ENCODE data around the gene SMIM27. TPM values are rescaled to one million over a fixed set of nuclear protein-coding genes. Genes with fewer than 3 reads are reported as not detected.
A peak's percentile ranks its signal among the peaks of the same experiment; 100 is the strongest.

The SMIM27 gene
- total and polyA plus RNA-seq, 2 of the 13 experiments (the other 11 are each of a cell fraction or from before 2014, with no cell fraction given): 17.9 to 19.0 TPM

DNA sequence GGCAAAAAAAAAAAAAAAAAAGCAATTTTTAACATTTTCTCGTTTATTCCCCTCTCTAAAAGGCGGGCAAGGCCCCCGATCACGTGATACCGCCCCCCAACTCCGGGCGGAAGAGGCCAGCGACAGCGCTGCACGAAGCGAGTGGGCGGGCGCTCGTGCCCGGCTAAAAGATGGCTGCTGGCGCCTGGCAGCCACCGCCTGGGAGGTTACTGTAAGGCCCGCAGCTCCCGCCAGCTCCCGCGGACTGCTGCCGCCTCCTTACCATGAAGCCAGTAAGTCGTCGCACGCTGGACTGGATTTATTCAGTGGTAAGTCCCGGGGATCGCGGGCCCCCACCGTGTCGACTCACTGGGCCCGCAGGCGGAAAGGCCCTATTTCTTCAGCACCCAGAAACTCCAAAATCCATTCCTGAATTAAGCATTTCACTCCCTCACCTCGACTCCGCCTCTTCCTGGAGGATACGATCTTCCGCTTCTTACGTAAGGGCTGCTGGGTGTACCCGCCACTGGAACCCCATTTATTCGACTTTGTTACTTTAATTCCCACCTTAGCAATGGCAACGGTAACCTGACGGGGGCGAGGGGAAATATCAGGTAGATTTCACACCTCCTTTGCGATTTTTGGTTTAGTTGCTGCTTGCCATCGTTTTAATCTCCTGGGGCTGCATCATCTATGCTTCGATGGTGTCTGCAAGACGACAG, at the start of gene SMIM27, which contains the start of gene TOPORS (continued):
- TF ChIP-seq, protein P1, sequence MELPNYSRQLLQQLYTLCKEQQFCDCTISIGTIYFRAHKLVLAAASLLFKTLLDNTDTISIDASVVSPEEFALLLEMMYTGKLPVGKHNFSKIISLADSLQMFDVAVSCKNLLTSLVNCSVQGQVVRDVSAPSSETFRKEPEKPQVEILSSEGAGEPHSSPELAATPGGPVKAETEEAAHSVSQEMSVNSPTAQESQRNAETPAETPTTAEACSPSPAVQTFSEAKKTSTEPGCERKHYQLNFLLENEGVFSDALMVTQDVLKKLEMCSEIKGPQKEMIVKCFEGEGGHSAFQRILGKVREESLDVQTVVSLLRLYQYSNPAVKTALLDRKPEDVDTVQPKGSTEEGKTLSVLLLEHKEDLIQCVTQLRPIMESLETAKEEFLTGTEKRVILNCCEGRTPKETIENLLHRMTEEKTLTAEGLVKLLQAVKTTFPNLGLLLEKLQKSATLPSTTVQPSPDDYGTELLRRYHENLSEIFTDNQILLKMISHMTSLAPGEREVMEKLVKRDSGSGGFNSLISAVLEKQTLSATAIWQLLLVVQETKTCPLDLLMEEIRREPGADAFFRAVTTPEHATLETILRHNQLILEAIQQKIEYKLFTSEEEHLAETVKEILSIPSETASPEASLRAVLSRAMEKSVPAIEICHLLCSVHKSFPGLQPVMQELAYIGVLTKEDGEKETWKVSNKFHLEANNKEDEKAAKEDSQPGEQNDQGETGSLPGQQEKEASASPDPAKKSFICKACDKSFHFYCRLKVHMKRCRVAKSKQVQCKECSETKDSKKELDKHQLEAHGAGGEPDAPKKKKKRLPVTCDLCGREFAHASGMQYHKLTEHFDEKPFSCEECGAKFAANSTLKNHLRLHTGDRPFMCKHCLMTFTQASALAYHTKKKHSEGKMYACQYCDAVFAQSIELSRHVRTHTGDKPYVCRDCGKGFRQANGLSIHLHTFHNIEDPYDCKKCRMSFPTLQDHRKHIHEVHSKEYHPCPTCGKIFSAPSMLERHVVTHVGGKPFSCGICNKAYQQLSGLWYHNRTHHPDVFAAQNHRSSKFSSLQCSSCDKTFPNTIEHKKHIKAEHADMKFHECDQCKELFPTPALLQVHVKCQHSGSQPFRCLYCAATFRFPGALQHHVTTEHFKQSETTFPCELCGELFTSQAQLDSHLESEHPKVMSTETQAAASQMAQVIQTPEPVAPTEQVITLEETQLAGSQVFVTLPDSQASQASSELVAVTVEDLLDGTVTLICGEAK (IDR thresholded peaks at IDR 0.05): no peak
- TF ChIP-seq, protein P1 (CRISPR knock-in tag; IDR thresholded peaks at IDR 0.05): peak; percentile 84; the same call in 1 of the 2 replicates
- TF ChIP-seq PHF5A (CRISPR knock-in tag; IDR thresholded peaks at IDR 0.05; ENCODE audit: low read depth, unreplicated experiment) (peak; percentile 23), NKX3-1 (CRISPR knock-in tag; IDR thresholded peaks at IDR 0.05) (no peak), JDP2 (CRISPR knock-in tag; IDR thresholded peaks at IDR 0.05; ENCODE audit: borderline replicate concordance) (no peak), ZNF562 (CRISPR knock-in tag; IDR thresholded peaks at IDR 0.05; ENCODE audit: borderline replicate concordance) (no peak), MTA1 (CRISPR knock-in tag; IDR thresholded peaks at IDR 0.05; ENCODE audit: borderline replicate concordance) (no peak), NFE2L2 (IDR thresholded peaks at IDR 0.05; ENCODE audit: low read length) (no peak), ZNF703 (CRISPR knock-in tag; IDR thresholded peaks at IDR 0.05; ENCODE audit: borderline replicate concordance) (no peak), ZNF782 (CRISPR knock-in tag; IDR thresholded peaks at IDR 0.05; ENCODE audit: borderline replicate concordance) (0 out of 2 replicates have a peak, but pooled peaks have one; percentile 63), ZFP37 (CRISPR knock-in tag; IDR thresholded peaks at IDR 0.05; ENCODE audit: borderline replicate concordance) (0 out of 2 replicates have a peak, but pooled peaks have one; percentile 17), EP300 (IDR thresholded peaks at IDR 0.05; ENCODE audit: low read depth in 2 of 2, low read length in 2 of 2) (peak in 1 of 2 experiments; percentile 15; a peak in 1 of 4 replicates), EP300 (CRISPR knock-in tag; IDR thresholded peaks at IDR 0.05; ENCODE audit: borderline replicate concordance) (no peak), ZNF205 (CRISPR knock-in tag; IDR thresholded peaks at IDR 0.05) (0 out of 2 replicates have a peak, but pooled peaks have one; percentile 74), PITX1 (CRISPR knock-in tag; IDR thresholded peaks at IDR 0.05) (peak; percentile 71; the same call in 1 of the 2 replicates), CHCHD3 (CRISPR knock-in tag; IDR thresholded peaks at IDR 0.05) (0 out of 2 replicates have a peak, but pooled peaks have one; percentile 46), ZBTB20 (CRISPR knock-in tag; IDR thresholded peaks at IDR 0.05; ENCODE audit: borderline replicate concordance, low read depth) (peak; percentile 94), ZNF850 (CRISPR knock-in tag; conservative IDR thresholded peaks at IDR 0.05) (no peak), RXRB (CRISPR knock-in tag; IDR thresholded peaks at IDR 0.05; ENCODE audit: borderline replicate concordance) (peak; percentile 60; the same call in 1 of the 2 replicates)
- TF ChIP-seq, protein P2, sequence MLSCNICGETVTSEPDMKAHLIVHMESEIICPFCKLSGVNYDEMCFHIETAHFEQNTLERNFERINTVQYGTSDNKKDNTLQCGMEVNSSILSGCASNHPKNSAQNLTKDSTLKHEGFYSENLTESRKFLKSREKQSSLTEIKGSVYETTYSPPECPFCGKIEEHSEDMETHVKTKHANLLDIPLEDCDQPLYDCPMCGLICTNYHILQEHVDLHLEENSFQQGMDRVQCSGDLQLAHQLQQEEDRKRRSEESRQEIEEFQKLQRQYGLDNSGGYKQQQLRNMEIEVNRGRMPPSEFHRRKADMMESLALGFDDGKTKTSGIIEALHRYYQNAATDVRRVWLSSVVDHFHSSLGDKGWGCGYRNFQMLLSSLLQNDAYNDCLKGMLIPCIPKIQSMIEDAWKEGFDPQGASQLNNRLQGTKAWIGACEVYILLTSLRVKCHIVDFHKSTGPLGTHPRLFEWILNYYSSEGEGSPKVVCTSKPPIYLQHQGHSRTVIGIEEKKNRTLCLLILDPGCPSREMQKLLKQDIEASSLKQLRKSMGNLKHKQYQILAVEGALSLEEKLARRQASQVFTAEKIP (CRISPR knock-in tag; IDR thresholded peaks at IDR 0.05; ENCODE audit: borderline replicate concordance): no peak

Measured in HepG2 (cell line).